GM18526 (cell line): ENCODE data around the gene NRARP.
A peak's percentile ranks its signal among the peaks of the same experiment; 100 is the strongest.

Experiments
- POLR2A ChIP-seq: IDR thresholded peaks from 3 replicates; pipeline ENCODE4 v1.6.1; 2011; ENCODE audit not compliant: insufficient read length; ENCODE audit errors: extremely low read depth

NRARP gene, protein sequence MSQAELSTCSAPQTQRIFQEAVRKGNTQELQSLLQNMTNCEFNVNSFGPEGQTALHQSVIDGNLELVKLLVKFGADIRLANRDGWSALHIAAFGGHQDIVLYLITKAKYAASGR

DNA sequence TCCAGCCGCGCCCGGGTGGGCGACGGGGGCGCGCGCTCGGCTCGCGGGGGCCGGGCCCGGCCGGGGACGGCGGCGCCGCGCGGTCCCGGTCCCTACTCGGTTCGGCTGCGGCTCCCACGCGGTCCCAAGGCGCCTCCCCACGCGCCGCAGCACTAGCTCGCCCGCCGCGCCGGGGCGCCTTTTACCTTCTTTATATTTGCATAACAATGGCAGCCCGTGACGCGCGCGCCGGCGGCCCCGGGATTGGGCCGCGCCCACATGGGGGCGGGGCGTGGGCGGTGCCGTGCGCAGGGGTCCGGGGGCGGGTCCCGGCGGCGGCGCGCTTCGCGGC, at the start of gene NRARP:
Gene NRARP (minus strand): TSS at position 154 of the 331 bp plus-strand sequence. CDS start 343 bp downstream, outside the sequence.
- TF ChIP-seq POLR2A, result peak; percentile 81

DNA sequence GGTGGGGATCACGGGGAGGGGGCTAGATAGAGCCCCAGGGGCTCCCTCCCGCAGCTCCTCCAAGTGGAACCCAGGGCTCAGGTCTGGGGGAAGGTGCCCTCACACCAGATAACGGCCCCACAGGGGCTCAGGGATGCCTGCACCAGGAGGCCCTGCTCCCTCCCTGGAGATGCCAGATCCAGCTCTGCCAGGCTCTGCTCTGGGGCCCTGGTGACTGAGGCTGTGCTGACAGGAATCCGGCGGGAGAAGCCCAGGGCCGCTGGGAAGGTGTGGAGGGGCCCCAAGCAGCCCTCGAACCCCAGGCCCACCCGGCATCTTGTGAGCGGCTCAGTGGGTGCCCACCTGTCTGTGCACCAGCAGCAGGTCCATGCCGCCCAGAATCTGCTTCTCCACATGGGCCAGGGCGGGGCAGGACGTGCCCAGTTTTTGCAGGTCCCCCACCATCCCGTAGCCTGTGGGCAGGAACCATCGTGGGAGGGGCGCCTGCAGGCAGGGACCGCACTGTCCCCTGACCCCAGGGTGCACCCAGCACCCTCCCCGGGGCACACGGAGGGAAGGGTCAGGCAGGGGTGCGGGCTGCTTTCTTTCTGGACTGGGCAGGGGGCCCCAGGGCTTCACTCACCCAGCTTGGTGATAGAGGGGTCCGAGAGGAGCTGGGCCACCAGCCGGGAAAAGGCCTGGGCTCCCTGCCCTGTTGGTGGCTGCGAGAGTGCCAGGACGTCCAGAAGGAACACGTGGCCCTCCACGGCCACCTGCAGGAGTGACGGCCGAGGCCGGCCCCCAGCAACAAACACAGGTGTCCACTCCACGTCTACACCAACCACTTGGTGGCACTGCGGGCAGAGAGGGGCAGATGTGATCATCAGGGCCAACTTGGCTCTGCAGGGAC, 48.9 kb upstream of the NRARP start:
- TF ChIP-seq POLR2A, result no peak

GRCh38 chr9:137349471-137350033, 47.5 kb upstream of the NRARP start:
- TF ChIP-seq POLR2A, result no peak

DNA sequence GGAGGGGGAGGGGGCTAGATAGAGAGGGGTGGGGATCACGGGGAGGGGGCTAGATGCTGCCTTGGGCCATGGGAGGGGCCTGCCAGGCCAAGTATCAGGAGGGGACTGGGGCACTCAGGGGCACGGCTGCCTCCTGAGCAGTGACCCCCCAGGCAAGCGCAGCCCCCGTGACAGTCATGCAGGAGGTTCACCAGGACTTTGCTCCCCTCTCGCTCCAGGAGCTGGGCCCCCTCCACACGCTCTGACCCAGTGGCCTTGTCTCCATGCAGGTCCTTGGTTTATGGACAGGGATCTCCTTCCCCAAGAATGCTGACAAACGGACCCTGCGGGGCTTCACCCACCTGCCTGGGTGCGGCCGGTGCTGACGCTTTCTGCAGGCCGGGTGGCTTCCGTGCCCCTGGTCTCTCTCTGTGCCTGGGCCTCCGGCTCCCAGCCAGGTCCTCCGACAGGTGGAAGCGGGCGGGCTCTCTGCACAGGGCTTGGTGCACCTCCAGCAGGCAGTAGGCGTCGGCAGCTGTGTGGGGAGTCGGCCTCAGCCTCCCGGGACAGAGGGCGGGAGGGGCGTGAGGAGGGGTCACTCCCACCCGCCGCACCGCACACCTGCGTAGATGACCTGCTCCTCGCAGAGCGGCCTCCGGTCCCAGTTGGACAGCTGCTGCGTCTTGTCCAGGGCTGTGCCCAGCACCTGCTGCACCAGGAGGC, 46.8 kb upstream of the NRARP start:
- TF ChIP-seq POLR2A, result no peak

DNA sequence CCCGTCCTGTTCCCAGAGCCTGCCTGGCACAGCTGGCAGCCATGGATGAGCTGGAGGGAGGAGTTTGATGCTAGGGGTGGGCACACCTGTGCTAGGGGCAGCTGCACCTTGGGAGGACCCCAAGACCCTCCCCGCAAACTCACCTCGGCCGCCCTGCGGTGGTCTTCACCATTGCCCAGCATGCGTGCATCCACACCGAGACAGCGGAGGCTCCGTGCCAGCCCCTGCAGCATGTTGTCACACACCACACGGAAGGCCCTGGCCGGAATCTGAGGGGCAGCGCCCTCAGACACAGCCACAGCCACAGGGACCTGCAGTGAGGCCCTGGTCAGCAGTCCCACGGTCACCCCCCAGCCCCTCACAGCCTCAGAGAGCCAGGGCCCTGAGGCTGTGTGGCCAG, 45.9 kb upstream of the NRARP start:
- no peak for TF ChIP-seq POLR2A

DNA sequence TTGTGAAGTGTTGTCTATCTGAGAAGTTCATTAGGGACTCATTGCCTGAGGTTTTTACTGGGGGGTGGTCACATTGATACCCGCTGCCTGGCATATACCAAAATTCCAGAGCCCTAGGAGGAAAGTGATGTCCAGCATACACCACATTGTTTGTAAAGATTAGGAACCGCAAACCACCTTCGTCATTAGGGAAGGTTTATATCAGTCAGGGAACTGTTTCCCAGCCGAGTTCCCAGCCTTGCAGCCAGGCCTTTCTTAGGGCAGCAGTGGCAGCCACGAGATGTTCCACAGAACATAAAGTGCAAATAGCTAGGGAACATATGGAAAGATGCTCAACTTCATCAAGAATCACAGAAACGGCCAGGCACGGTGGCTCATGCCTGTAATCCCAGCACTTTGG, 40.4 kb upstream of the NRARP start:
- TF ChIP-seq POLR2A, result no peak

GRCh38 chr9:137341227-137341626, 39.2 kb upstream of the NRARP start:
- TF ChIP-seq POLR2A, result no peak

- TF ChIP-seq POLR2A, result no peak
These were observed 37.2 kb upstream of the NRARP start for GRCh38 chr9:137339045-137339907.

DNA sequence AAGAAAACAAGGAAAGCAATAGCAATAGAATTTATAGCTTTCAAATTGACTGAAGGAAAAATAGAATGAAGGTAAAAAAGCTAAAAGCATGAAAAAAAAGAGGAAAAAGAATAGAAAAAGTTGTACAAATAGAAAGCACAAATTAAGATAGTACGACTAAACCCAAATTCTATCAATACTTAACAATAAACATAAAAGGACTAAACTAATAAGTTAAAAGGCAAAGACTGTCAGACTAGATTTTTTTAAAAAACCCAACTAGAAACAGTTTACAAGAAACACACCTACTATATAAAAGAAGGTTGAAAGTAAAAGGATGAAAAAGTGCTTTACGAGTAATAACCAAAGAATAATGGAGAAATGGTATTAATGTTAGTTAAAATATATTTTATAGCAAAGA, 34.7 kb upstream of the NRARP start:
- TF ChIP-seq POLR2A, result no peak

- no peak for TF ChIP-seq POLR2A
These were observed 31.1 kb upstream of the NRARP start for GRCh38 chr9:137333016-137333671.

DNA sequence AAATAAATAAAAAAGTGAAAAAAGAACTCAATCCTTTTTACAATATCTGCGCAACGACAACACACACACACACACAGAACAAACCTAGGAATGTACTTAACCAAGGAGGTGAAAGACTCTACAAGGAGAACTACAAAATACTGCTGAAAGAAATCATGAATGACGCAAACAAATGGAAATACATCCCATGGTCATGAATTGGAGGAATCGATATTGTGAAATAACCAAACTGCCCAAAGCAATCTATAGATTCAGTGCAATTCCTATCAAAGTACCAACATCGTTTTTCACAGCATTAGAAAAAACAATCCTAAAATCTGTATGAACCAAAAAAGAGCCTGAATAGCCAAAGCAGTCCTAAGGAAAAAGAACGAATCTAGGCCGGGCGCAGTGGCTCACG, 29.9 kb upstream of the NRARP start:
- TF ChIP-seq POLR2A, result no peak

DNA sequence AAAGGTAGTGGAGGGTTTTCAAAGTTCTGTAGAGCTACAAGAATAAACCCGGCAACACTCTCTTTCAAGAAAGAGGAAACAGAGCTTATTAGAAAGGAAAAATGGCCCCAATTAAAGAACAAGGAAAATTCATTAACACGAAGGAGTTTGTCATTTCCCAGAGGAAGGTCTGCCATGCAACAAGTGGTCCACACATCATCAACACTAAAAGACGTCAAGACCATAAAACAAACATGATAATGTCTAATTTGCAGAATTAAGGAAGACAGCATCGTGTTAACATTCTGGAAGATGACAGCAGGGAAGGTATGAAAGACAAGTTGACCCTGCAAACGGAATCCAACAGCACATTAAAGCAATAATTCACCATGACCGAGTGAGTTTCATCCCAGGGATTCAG, 28.6 kb upstream of the NRARP start:
- TF ChIP-seq POLR2A, result no peak

DNA sequence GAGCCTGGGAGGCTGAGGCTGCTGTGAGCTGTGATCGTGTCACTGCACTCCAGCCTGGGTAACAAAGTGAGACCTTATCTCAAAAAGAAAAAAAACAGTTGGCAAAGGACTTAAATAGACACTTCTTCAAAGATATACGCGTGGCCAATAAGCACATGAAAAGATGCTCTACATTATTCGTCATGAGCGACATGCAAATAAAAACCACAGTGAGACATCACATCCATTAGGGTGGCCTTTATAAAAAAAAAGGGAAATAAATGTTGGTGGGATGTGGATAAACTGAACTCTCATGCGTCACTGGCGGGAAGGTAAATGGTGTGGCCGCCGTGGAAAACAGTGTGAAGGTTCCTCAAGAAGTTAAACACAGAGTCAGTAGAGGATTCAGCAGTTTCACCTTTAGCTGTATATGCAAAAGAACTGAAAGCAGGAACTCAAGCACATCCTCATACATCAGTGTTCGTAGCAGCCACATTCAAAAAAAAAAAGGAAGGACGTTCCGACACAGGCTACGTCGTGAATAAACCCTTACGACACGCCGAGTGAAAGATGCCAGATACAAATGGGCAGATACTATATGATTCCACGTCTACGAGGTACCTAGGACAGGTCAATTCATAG, 24.5 kb upstream of the NRARP start:
- no peak for TF ChIP-seq POLR2A

- no peak for TF ChIP-seq POLR2A
These were observed 23.7 kb upstream of the NRARP start for GRCh38 chr9:137325799-137326198.
